Activated naive CD4-positive, alpha-beta T cell treated with anti-CD3 and anti-CD28 coated beads, Interleukin-2, amount 10 ng/mL, durations not matched to agents 7 days and 5 days (primary cell): ENCODE measurements around the gene DAPK1.

Experiments used
- CTCF ChIA-PET: fragments of 350-600 bp; sonication (Branson Sonifier 250); formaldehyde crosslinking; loops from one replicate; lab custom pipeline; 2021; ENCODE audit warnings: antibody characterized with exemption; lab: Charles Lee
- DNase-seq: peaks from one replicate; pipeline ENCODE4 v3.0.0-alpha.2; 2020
- H3K27ac Mint-ChIP-seq: one replicate; pipeline ENCODE4 v1.8.0; 2021; ENCODE audit warnings: mild to moderate bottlenecking, moderate library complexity, mixed read lengths
- H3K27me3 Mint-ChIP-seq: one replicate; pipeline ENCODE4 v1.8.0; 2021; ENCODE audit warnings: mild to moderate bottlenecking, mixed read lengths
- H3K36me3 Mint-ChIP-seq: one replicate; pipeline ENCODE4 v1.8.0; 2021; ENCODE audit warnings: mixed read lengths
- H3K4me1 Mint-ChIP-seq: one replicate; pipeline ENCODE4 v1.8.0; 2021; ENCODE audit warnings: mixed read lengths
- H3K4me3 Mint-ChIP-seq: one replicate; pipeline ENCODE4 v1.8.0; 2021; ENCODE audit warnings: mild to moderate bottlenecking, moderate library complexity, mixed read lengths
- H3K9me3 Mint-ChIP-seq: one replicate; pipeline ENCODE4 v1.8.0; 2021; ENCODE audit warnings: mixed read lengths

Gene DAPK1

DNA sequence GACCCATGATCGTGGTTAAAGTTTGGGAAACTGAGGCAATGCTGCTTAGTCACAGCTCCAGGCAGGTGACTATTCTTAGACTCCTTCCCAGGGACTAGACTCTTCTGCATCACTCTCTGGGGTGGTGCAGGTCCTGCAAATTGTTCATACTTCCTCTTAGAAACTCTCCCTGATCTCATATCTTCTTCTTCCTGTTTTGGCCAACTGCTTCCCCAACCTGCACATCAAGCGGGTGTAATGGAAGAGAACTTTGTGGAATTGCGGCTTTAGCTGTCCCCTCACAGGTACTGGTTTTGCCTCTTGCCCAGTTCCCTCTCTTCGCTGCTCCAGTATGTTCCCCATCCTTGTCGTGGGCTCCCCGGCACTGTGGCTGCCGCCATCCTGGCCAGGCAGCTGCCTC, 116.7 kb downstream of the DAPK1 start:
- no peak overlapping the region for H3K4me3 Mint-ChIP-seq
- peaks cover 14% of the 10 kb centered on the region for H3K27me3 Mint-ChIP-seq
- H3K36me3 Mint-ChIP-seq = no peaks in the 10 kb centered on the region
- CTCF ChIA-PET = no interaction called here
- H3K27ac Mint-ChIP-seq = no peak overlapping the region
- no peaks in the 10 kb centered on the region for H3K4me1 Mint-ChIP-seq
- DNase-seq = no peak
- no peaks in the 10 kb centered on the region for H3K9me3 Mint-ChIP-seq

DNA sequence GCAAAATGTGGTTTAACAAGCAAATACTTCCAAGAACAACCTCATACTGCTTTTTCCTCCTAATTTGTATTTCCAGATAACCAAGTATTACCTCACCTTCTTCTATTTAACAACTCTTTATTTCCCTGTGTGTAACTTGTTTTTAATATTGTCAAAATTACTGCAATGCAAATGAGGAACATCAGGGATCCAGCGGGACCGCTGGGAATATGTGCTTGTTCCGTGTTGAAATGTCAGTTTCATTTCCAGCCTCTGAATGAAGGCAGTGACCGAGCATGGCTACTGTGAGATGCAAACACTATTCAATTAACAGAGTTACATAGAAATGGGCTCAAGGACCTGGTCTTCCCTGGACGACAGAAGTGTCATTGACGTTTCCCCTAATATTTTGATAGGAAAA, 117.5 kb downstream of the DAPK1 start:
- no peak overlapping the region for H3K4me3 Mint-ChIP-seq
- H3K36me3 Mint-ChIP-seq = no peaks in the 10 kb centered on the region
- H3K27ac Mint-ChIP-seq = no peak overlapping the region
- peaks cover 14% of the 10 kb centered on the region for H3K27me3 Mint-ChIP-seq
- H3K4me1 Mint-ChIP-seq = no peaks in the 10 kb centered on the region
- CTCF ChIA-PET = no interaction called here
- DNase-seq = no peak
- H3K9me3 Mint-ChIP-seq = no peaks in the 10 kb centered on the region

DNA sequence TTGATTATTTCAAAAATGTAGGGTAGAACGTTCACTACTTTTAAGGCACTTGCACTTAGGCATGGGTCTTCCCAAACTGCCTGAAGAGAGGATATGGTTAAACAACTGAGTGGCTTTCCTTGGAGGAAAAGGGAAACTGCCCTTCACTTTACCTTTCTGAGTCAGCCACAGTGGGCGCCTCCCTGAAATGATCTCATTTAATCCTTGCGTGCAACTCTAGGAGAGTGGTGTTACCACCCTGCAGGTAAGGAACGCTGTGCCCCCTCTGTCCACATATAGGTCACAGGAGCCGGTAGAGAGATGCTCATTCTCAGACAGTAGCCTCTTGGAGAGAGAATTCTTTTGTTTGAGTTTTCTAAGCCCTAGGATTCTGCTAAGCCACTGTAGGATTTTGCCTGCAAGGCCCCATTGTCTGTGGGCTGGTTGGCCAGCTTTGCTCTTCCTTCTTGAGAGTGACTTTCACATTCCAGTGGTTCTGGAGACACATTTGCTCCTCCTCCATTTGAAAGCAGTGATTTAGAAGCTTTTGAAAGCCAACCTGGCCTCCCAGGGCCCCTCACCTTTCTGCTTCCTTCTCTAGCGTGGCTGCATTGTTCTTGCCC, 118.0 kb downstream of the DAPK1 start:
- CTCF ChIA-PET = no interaction called here
- Mint-ChIP-seq H3K4me3 (no peak overlapping the region), H3K9me3 (no peaks in the 10 kb centered on the region), H3K27ac (no peak overlapping the region), H3K27me3 (peaks cover 14% of the 10 kb centered on the region), H3K4me1 (no peaks in the 10 kb centered on the region), H3K36me3 (no peaks in the 10 kb centered on the region)
- no peak for DNase-seq

DNA sequence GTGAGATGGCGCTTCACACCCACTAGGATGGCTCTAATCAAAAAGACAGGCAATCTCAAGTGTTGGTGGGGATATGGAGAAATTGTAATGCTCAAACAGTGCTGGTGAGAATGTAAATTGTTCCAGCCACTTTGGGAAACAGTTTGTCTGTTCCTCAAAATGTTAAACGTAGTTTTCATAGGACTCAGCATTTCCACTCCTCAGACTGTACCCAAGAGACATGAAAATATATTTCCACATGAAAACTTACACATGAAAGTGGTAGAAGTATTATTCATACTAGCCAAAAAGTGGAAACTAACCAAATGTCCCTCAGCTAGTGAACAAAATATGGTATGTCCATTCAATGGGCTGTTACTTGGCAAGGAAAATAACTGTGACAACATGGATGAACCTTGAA, 120.6 kb downstream of the DAPK1 start:
- CTCF ChIA-PET = no interaction called here
- H3K27ac Mint-ChIP-seq = no peak overlapping the region
- peaks cover 10% of the 10 kb centered on the region for H3K27me3 Mint-ChIP-seq
- no peak for DNase-seq
- no peaks in the 10 kb centered on the region for H3K36me3 Mint-ChIP-seq
- H3K4me1 Mint-ChIP-seq = no peaks in the 10 kb centered on the region
- H3K4me3 Mint-ChIP-seq = no peak overlapping the region
- H3K9me3 Mint-ChIP-seq = no peaks in the 10 kb centered on the region

DNA sequence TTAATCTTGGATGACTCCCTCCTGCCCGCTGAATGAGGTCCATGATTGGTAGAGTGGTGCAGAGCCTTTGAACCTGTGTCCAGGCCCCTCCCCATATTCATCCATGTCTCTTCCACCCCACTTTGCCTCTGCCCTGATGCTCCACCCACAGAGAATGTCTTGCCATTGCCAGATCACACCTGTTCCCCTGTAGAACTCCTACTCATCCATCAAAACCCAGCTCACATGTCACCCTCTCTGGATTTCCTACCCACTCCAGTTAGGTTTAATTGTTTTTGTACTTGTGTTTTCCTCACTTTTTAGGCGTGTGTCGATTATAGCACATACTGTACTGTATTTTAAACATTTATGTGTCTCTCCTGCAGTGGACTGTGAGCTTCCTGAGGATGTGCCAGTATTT, 121.3 kb downstream of the DAPK1 start:
- Mint-ChIP-seq H3K27ac (no peak overlapping the region), H3K4me3 (no peak overlapping the region), H3K4me1 (no peaks in the 10 kb centered on the region), H3K9me3 (no peaks in the 10 kb centered on the region), H3K27me3 (peaks cover 4% of the 10 kb centered on the region), H3K36me3 (no peaks in the 10 kb centered on the region)
- DNase-seq = no peak
- CTCF ChIA-PET = no interaction called here

DNA sequence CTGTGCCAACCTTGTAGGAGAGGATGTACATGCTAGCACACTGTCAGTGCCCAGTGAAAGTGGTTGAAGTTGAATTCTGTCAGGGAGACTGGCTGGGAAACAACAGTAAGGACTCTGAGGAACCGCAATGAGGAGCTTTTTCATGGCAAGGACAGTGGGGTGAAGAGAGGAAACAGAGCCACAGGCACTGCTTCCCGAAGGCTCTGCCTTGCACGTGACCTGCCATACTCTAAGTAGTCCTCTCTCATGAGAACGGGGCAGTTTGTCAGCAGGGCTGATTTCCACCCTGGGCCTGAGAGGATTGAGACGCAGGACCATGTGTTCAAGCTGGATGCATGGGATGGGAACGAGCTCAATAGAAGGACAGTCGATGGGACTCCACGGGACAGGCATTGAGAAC, 121.7 kb downstream of the DAPK1 start:
- DNase-seq = no peak

DNA sequence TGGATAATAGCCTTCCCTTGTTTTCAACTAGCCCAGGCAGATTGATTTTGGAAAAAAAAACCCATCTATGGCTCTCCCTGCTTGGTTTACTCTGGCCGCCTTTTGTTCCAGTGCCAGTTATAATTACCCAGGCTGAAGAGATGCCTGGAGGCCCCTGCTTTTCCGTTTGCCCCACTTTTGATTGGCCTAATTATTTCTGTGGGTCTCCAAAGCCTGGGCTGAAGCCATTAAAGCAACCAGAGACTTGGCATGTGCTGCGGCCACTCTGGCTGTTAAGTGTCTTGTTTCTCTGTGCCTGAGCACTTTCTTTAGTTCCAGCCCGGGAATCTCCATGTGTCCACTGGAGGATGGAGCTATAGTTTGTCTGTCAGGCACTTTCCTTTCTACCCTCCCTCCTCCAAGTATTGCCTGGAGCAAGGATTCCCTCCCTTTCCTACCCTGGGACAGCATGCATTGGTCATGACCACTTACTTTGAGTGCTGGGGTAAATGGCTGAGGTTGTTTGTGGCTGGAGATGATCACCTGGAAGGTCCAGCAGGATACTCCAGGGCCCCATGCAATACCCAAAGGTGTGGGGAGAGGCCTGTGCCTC, 123.2 kb downstream of the DAPK1 start:
- Mint-ChIP-seq H3K4me3 (no peak overlapping the region), H3K27me3 (no peaks in the 10 kb centered on the region), H3K27ac (no peak overlapping the region), H3K9me3 (no peaks in the 10 kb centered on the region), H3K4me1 (no peaks in the 10 kb centered on the region), H3K36me3 (no peaks in the 10 kb centered on the region)
- CTCF ChIA-PET = no interaction called here
- no peak for DNase-seq

More for the DNA sequence above, 121.7 kb downstream of the DAPK1 start:
- H3K27me3 Mint-ChIP-seq = peaks cover 4% of the 10 kb centered on the region
- CTCF ChIA-PET = interaction anchor here (0.5 kb wide), 1 partner anchor 1009 kb away, joined by 3 read pairs; no protein-coding TSS in a partner anchor
- no peaks in the 10 kb centered on the region for H3K36me3 Mint-ChIP-seq
- H3K4me1 Mint-ChIP-seq = no peaks in the 10 kb centered on the region
- no peak overlapping the region for H3K4me3 Mint-ChIP-seq
- H3K27ac Mint-ChIP-seq = no peak overlapping the region
- no peaks in the 10 kb centered on the region for H3K9me3 Mint-ChIP-seq

DNA sequence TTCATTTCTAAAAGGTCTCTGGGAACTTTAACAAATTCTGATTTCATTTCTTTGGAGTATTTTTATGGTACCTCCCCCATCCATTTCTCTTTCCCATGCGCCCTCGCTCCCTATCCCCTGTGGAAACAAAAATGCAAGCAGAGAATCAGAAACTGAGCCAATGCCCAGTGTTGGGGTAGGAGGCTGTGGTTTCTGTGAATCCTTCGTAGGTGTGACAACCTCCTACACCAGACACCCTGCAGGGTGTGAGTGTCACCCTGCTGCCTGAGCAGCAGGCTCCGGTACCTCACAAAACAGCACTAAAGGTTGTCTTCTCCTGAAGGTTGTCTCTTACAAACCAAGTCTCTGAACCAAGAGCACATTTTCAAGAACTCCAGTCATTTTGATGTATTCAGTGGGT, 124.4 kb downstream of the DAPK1 start:
- Mint-ChIP-seq H3K4me1 (no peaks in the 10 kb centered on the region), H3K36me3 (no peaks in the 10 kb centered on the region), H3K27me3 (no peaks in the 10 kb centered on the region), H3K9me3 (no peaks in the 10 kb centered on the region), H3K27ac (no peak overlapping the region), H3K4me3 (no peak overlapping the region)
- CTCF ChIA-PET = no interaction called here
- no peak for DNase-seq

DNA sequence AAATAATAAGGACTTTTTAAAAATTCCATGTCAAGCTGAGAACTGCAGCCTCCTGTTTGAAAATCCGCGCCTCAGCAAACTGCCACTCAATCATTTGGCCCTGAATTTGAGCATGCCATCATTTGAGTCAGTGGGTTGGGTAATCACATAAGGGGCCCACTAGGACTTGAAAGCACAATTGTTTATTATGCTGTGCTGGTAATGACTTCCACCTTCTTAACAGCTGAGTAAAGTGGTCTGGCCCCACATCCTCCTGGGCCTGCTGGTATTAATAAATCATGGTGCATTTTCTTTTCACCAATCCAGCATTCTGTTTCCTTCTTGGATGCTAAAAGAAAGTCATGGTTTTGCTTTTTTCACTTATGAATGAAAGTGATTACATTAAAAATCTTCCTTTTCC, 125.3 kb downstream of the DAPK1 start:
- CTCF ChIA-PET = no interaction called here
- Mint-ChIP-seq H3K27me3 (no peaks in the 10 kb centered on the region), H3K9me3 (no peaks in the 10 kb centered on the region), H3K4me1 (no peaks in the 10 kb centered on the region), H3K36me3 (no peaks in the 10 kb centered on the region), H3K27ac (no peak overlapping the region), H3K4me3 (no peak overlapping the region)
- no peak for DNase-seq

DNA sequence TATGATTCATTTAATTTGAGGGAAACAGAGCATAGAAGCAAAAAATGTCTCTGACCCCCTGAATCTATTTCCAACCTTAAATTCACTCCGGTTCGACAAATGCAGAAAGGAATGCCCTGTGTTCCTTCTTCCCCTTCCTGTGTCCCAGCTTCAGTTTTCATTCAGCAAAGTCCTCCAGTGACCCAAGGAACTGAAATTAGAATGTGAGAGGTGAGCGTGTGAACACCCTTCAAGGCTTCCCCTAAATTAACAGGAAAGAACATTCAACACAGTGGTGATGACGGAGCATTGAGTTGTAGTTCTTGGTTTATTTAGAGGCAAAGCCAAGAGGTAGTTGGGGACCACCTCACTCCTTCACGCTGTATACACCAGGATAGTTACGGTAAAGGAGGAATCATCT, 130.7 kb downstream of the DAPK1 start:
- CTCF ChIA-PET = no interaction called here
- Mint-ChIP-seq H3K27me3 (no peaks in the 10 kb centered on the region), H3K4me3 (no peak overlapping the region), H3K4me1 (no peaks in the 10 kb centered on the region), H3K36me3 (no peaks in the 10 kb centered on the region), H3K27ac (no peak overlapping the region), H3K9me3 (no peaks in the 10 kb centered on the region)
- DNase-seq = no peak

DNA sequence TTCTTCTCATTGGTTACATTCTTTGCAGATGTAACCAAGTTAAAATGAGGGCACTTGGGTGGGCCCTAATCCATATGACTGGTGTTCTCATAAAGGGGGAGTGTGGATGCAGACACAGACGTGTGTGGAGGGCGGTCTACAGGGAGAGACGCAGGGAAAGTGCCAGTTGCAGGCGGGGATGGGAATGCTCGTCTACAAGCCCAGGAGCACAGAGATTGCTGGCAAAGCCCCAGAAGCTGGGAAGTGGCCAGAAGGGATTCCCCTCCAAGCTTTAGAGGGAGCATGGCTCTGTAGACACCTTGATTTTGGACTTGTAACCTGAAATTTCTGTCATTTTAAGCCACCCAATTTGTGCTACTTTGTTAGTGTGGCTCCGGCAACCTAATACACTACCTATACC, 131.4 kb downstream of the DAPK1 start:
- no peaks in the 10 kb centered on the region for H3K4me1 Mint-ChIP-seq
- DNase-seq = no peak
- no peaks in the 10 kb centered on the region for H3K27me3 Mint-ChIP-seq
- H3K27ac Mint-ChIP-seq = no peak overlapping the region
- H3K36me3 Mint-ChIP-seq = no peaks in the 10 kb centered on the region
- H3K9me3 Mint-ChIP-seq = no peaks in the 10 kb centered on the region
- H3K4me3 Mint-ChIP-seq = no peak overlapping the region
- CTCF ChIA-PET = no interaction called here

DNA sequence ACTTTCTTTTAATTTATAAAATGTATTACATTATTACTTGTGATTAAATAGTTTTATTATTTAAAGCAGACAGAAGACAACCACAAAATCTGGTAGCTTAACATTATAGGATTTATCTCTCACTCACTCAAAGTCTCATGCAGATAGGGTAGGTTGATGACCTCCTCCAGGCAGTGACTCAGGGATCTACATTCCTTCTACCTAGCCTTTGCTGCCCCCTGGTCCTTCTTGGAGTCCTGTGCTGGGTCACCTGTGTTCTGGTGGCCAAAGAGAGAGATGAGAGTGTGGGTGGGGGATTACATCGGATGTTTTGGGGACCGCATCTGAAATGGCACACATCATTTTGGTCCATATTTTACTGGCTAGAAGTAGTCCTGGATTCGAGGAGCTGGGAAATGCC, 132.6 kb downstream of the DAPK1 start:
- no peak for DNase-seq
- H3K9me3 Mint-ChIP-seq = no peaks in the 10 kb centered on the region
- H3K4me1 Mint-ChIP-seq = no peaks in the 10 kb centered on the region
- no peaks in the 10 kb centered on the region for H3K27me3 Mint-ChIP-seq
- CTCF ChIA-PET = no interaction called here
- H3K4me3 Mint-ChIP-seq = no peak overlapping the region
- no peak overlapping the region for H3K27ac Mint-ChIP-seq
- H3K36me3 Mint-ChIP-seq = no peaks in the 10 kb centered on the region

DNA sequence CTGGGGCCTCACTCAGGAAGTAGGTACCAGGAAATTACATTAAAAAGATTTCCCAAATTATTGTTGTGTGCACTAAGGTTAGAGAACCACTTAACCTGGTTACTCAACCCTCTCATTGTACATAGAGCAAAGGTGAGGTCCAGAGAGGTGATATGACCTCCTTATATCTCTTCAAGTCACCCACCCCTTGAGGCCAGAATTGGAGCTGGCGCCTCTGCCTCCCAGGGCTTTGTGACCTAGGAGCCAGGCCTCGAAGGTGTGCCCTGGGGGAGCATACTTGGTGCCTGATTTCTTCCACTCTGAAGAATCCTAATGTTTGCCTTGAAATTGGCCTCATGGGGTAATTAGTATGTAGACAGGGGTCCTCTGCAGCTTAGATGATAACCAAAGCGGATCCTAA, 133.2 kb downstream of the DAPK1 start:
- CTCF ChIA-PET = no interaction called here
- Mint-ChIP-seq H3K36me3 (no peaks in the 10 kb centered on the region), H3K4me3 (no peak overlapping the region), H3K9me3 (no peaks in the 10 kb centered on the region), H3K27ac (no peak overlapping the region), H3K4me1 (no peaks in the 10 kb centered on the region), H3K27me3 (no peaks in the 10 kb centered on the region)
- no peak for DNase-seq

DNA sequence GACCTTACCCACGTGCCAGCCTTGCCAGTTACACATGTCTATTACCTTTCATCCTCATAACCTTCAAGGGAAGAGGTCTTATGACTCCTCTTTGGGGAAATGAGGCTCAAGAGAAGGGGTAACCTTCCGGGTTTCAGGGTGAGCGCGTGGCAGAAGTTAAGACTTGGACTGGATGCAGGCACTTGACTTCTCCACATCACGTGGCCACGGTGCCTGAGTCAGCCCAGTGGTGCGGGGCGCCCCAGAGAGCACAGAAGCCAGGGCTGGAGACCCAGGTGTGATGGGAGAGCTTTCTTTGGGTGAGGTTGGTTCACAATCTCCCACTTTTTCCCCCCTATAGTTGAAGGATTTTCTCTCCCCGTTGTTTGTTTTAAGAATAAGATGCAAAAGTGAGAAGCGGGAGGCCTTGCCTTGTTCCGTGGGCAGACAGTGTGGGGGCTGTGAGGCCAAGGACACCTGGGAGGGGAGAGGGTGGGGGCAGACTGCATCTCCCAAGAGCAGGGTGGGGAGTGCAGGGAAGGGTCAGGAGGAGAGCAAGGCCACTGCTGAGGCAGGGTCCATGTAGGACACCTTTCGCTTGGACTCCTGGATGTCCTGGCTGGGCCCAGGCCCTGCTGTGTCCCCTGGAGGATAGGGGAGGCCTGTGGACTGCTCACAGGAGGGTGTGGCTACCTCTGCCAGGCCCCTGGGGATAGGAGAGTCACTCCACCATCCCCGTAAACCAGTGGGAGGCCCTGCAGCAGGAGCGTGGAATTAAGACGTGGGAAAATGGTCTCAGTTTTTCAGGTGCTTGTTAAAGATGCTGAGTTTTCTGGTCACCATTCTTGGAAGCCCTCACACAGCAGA, 138.2 kb downstream of the DAPK1 start:
- no peaks in the 10 kb centered on the region for H3K4me1 Mint-ChIP-seq
- H3K9me3 Mint-ChIP-seq = no peaks in the 10 kb centered on the region
- no peak overlapping the region for H3K4me3 Mint-ChIP-seq
- H3K27me3 Mint-ChIP-seq = peaks cover 7% of the 10 kb centered on the region
- no peak for DNase-seq
- H3K27ac Mint-ChIP-seq = no peak overlapping the region
- CTCF ChIA-PET = interaction anchor here (0.6 kb wide), 1 partner anchor 27 kb away, joined by 3 read pairs; no protein-coding TSS in a partner anchor
- H3K36me3 Mint-ChIP-seq = no peaks in the 10 kb centered on the region

DNA sequence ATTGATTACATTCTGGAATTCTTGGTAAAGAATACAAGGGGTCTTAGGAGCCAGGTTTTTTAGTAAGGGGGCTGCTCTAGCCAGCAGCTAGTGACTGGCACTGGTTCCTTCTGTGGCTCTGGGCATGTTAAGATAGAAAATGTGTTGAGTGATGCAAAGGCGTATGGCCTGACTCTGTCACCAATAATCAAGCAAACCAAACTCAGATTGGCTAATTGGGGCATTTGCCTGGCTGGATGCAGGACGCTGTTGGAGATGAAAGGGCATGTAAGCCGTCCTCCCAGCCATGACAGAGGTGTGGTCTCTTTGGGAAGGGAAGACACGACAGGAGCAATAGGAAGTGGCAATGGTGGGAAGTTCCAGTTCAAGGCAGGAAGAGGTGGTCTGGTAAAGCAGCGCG, 140.6 kb downstream of the DAPK1 start:
- no peak for DNase-seq
- Mint-ChIP-seq H3K4me1 (peaks cover 5% of the 10 kb centered on the region), H3K27me3 (peaks cover 7% of the 10 kb centered on the region), H3K27ac (no peak overlapping the region), H3K36me3 (no peaks in the 10 kb centered on the region), H3K4me3 (no peak overlapping the region), H3K9me3 (no peaks in the 10 kb centered on the region)
- CTCF ChIA-PET = interaction anchor here (1.2 kb wide), 1 partner anchor 25 kb away, joined by 3 read pairs; no protein-coding TSS in a partner anchor
